ENCODE measurements around the gene CARD9. TPM values are rescaled to one million over a fixed set of nuclear protein-coding genes. Genes with fewer than 3 reads are reported as not detected.

Gene CARD9
- total and polyA plus RNA-seq, 11 donors = 0.30 to 7.1 (median 0.77) TPM

DNA sequence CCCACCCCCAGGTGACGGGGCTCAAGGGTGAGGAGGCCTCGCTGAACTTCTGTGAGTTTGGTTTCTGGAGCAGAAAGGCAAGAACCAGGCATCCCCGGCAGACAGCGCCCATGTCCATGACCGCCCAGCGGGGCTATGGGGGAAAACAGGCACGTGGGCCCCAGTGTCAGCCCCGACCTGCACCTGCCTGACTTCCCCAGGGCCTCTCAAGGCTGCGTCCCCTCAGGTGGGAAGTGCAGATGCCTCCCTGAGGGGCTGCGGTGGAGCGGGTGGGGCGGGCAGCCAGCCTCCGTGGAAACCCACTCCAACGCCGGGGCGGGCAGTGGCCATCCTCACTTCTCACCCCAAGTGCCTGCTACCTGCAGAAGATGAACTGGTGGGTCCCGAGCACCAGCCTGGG, 6.9 kb upstream of the CARD9 start:
- peaks cover 0 to 66% (median 40%) of the 10 kb centered on the region in 9 donors for H3K36me3 ChIP-seq
- DNase-seq (no peak), ATAC-seq (no peak)
- 94 to 97% (median 95%) methylated on average over 11 to 17 of the region's 17 CpGs for WGBS, 4 donors
- H3K27me3 ChIP-seq = no peaks in the 10 kb centered on the region
- H3K4me1 ChIP-seq = peaks cover 0 to 21% (median 0%) of the 10 kb centered on the region in 12 donors
- no peak overlapping the region for H3K4me3 ChIP-seq
- intact Hi-C loops (cut with DNase I) = no loop called here
- H3K9me3 ChIP-seq = no peaks in the 10 kb centered on the region
- H3K27ac ChIP-seq = no peak overlapping the region
- no peak for TF ChIP-seq POLR2A (IDR thresholded peaks at IDR 0.05)
- TF ChIP-seq, protein P1, sequence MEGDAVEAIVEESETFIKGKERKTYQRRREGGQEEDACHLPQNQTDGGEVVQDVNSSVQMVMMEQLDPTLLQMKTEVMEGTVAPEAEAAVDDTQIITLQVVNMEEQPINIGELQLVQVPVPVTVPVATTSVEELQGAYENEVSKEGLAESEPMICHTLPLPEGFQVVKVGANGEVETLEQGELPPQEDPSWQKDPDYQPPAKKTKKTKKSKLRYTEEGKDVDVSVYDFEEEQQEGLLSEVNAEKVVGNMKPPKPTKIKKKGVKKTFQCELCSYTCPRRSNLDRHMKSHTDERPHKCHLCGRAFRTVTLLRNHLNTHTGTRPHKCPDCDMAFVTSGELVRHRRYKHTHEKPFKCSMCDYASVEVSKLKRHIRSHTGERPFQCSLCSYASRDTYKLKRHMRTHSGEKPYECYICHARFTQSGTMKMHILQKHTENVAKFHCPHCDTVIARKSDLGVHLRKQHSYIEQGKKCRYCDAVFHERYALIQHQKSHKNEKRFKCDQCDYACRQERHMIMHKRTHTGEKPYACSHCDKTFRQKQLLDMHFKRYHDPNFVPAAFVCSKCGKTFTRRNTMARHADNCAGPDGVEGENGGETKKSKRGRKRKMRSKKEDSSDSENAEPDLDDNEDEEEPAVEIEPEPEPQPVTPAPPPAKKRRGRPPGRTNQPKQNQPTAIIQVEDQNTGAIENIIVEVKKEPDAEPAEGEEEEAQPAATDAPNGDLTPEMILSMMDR (IDR thresholded peaks at IDR 0.05) = no peak

DNA sequence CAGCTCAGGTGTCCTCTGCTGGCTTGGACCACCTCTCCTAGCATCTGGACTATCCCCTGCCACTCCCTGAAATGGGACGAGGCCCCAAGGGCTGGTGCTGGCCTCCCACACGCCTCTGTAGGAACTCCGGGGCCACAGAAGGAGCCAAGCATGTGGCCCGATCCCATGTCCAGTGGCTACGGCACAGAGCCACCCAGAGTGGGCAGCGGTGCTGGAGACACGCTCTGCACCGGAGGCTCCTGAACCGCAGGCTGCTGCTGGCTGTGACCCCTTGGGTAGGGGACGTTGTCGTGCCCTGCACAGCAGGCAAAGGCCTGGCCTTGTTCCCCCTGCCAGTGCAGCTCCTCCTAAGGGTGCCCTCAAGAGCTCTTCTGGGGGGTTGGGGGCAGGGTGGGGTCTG, 6.4 kb upstream of the CARD9 start:
- TF ChIP-seq, protein P1 (IDR thresholded peaks at IDR 0.05) = no peak
- no peak for TF ChIP-seq POLR2A (IDR thresholded peaks at IDR 0.05)
- 87 to 95% (median 93%) methylated on average over 9 to 11 of the region's 11 CpGs for WGBS, 4 donors
- Histone ChIP-seq H3K4me1 (peaks cover 0 to 21% (median 0%) of the 10 kb centered on the region in 12 donors), H3K27ac (no peak overlapping the region), H3K4me3 (no peak overlapping the region), H3K27me3 (no peaks in the 10 kb centered on the region), H3K9me3 (no peaks in the 10 kb centered on the region), H3K36me3 (peaks cover 0 to 66% (median 35%) of the 10 kb centered on the region in 9 donors)
- DNase-seq (no peak), ATAC-seq (no peak)
- intact Hi-C loops (cut with DNase I) = no loop called here

DNA sequence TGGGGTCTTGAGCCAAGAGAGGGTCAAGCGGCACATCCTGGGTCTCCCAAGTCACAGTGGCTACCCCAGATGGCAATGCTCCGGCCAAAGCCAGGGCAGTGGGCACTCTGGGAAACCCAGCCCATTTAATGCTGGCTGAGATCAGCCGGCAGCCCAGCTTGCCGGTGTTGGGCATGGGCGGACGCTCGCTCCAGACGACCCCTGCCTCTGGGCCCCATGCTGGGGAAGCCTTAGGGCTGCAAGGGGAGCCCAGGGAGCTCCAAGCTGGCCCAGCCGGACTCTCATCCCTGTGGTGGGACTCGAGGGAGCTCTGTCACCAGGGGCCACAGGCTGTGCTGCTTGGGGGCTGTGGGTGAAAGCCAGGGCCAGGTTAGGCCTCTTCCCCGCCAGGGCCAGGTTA, 5.9 kb upstream of the CARD9 start:
- DNase-seq = no peak
- WGBS, 4 donors = 90 to 97% (median 94%) methylated on average over 7 to 11 of the region's 11 CpGs
- ATAC-seq = no peak
- Histone ChIP-seq H3K9me3 (no peaks in the 10 kb centered on the region), H3K27ac (no peak overlapping the region), H3K4me3 (no peak overlapping the region), H3K4me1 (peaks cover 0 to 21% (median 0%) of the 10 kb centered on the region in 12 donors), H3K27me3 (no peaks in the 10 kb centered on the region), H3K36me3 (peaks cover 0 to 65% (median 34%) of the 10 kb centered on the region in 9 donors)
- intact Hi-C loops (cut with DNase I) = no loop called here
- no peak for TF ChIP-seq POLR2A (IDR thresholded peaks at IDR 0.05)
- TF ChIP-seq, protein P1 (IDR thresholded peaks at IDR 0.05) = no peak

DNA sequence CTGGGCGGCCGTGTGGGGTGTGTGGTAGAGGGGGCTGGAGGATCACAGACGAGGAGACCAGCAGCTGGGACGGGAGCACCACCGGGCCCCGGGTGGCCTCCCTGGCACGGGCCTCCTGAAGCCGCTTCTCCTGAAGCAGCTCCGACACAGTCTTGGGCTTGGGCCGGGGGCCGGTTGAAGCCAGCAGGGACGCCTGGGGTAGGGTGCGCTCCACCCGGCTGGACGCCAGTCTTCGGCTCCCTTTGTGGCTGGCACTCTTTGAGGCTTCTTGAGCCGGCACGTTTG, 5.5 kb upstream of the CARD9 start:
- 79 to 87% (median 84%) methylated on average over 12 to 18 of the region's 18 CpGs for WGBS, 4 donors
- Histone ChIP-seq H3K9me3 (no peaks in the 10 kb centered on the region), H3K36me3 (peaks cover 0 to 60% (median 30%) of the 10 kb centered on the region in 9 donors), H3K4me3 (no peak overlapping the region), H3K27ac (no peak overlapping the region), H3K4me1 (peaks cover 0 to 21% (median 0%) of the 10 kb centered on the region in 12 donors), H3K27me3 (no peaks in the 10 kb centered on the region)
- intact Hi-C loops (cut with DNase I) = no loop called here
- DNase-seq (no peak), ATAC-seq (no peak)
- no peak for TF ChIP-seq POLR2A (IDR thresholded peaks at IDR 0.05)
- TF ChIP-seq, protein P1 (IDR thresholded peaks at IDR 0.05) = no peak

All from heart left ventricle (tissue), 16 donors.